Measurements from ENCODE around the gene CACNA1E.

DNA sequence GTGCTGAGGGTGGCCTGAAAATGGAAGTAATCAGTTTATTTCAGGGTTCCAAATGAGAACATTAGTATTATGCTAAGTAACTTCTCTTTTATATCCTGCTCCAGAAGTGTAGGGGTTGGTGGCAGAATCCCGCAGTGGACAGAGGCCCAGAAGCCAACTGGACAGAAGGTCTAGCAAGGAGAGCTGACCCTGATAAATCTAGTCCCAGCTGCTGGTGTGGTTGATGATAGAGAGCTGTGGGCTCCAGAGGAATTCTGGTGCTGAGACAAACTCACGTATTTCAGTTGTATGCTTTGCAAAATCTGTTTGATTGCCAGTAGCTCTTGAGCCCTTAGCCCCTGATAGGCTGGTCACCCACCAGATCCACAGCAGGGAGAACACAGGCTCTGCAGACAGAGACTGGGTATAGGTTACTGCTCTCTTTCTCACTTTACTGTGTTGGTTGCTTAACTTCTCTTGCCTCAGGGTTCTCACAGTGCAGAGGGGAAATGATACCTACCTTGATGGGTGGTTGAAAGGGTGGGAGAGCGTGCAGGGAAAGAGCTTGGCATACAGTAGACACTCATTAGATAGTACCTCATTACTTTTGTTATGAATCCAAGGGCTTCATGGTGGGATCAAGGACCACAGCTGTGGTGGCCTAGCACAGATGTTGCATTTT lies 29.6 kb upstream of the CACNA1E start:
- no peak for TF ChIP-seq CTCF (conservative IDR thresholded peaks at IDR 0.05; ENCODE audit: low read depth, low read length)
- TF ChIP-seq SMC3 (IDR thresholded peaks at IDR 0.05; ENCODE audit: low read depth, low read length): no peak
- TF ChIP-seq POLR2A (IDR thresholded peaks at IDR 0.05; ENCODE audit: low read depth, low read length): no peak
- TF ChIP-seq RAD21 (IDR thresholded peaks at IDR 0.05; ENCODE audit: low read length): no peak
- no peak for TF ChIP-seq CEBPB (IDR thresholded peaks at IDR 0.05; ENCODE audit: low read depth, low read length)
- TF ChIP-seq MAFK (IDR thresholded peaks at IDR 0.05; ENCODE audit: low read depth, low read length): no peak
- no peak for TF ChIP-seq USF2 (IDR thresholded peaks at IDR 0.05; ENCODE audit: low read depth, low read length)
- TF ChIP-seq RFX5 (IDR thresholded peaks at IDR 0.05; ENCODE audit: low read depth, low read length): no peak
- no peak for TF ChIP-seq NFE2L2 (IDR thresholded peaks at IDR 0.05; ENCODE audit: low read depth, low read length)
- TF ChIP-seq ELK1 (IDR thresholded peaks at IDR 0.05; ENCODE audit: borderline replicate concordance, low read depth, low read length): no peak
- no peak for TF ChIP-seq MXI1 (IDR thresholded peaks at IDR 0.05; ENCODE audit: borderline replicate concordance, low read depth, low read length)

All from IMR-90 (cell line).